ENCODE data around the gene PDE4A.
A peak's percentile ranks its signal among the peaks of the same experiment; 100 is the strongest.

PDE4A gene

GRCh38 chr19:10510301-10510802, 90.0 kb downstream of the PDE4A start:
- DNase-seq (ENCODE audit: low read depth) = peak; percentile 52

DNA sequence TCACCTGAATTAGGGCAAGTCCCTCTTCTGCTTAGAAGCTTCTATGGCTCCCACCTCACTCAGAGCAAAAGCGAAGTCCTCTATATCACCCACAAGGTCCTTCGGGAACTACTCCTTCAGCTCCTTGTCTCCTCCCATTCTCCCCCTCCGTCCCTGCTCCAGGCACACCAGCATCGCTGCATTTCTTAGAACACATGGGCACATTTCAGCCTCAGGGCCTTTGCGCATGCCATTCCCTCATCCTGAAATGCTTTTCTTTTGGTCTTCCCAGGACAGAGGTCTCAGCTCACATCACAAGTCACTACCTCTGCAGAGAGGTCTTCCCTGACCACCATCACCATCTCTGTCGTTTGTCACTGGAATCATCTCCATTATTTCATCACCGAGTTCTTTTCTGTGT, 92.9 kb downstream of the PDE4A start:
- no peak for DNase-seq (ENCODE audit: low read depth)

DNA sequence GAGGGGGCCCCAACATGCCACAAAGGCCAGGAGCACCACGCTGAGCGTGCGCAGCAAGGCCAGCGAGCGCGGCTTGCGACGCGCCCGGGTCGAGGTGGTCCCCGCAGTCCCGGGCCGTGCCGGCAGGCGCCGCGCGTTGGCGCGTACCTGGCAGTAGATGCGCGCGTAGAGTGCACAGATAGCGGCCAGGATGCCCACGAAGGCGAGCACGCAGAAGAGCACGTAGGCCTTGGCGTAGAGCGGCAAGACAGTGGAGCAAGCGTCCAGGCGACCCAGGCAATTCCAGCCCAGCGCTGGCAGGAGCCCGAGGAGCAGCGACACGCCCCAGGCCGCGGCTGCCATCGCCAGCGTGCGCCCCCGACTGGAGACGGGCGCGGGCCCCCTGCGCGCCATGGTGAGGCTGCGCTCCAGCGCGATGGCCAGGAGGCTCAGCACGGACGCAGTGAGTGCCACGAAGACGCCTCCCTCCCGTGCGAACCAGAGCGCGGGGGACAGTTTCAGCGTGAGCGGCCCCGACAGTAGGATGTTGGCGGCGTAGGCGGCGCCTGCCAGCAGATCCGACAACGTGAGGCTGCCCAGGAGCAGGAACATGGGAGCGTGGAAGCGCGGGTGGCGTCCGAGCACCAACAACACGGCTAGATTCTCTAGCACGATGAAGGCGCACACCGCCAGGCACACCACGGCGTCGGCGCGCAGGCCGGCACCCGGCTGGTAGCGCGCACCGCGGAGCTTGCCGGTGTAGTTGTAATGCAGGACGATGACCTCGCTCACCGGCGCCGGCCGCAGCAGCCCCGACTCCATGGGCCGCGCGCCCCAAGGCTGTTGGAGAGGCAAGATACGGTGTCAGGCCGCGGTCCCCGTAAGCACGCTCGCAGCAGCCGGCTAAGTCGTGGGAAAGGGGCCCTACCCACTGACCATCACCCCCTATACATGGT, 94.1 kb downstream of the PDE4A start:
- DNase-seq (ENCODE audit: low read depth) = no peak

DNA sequence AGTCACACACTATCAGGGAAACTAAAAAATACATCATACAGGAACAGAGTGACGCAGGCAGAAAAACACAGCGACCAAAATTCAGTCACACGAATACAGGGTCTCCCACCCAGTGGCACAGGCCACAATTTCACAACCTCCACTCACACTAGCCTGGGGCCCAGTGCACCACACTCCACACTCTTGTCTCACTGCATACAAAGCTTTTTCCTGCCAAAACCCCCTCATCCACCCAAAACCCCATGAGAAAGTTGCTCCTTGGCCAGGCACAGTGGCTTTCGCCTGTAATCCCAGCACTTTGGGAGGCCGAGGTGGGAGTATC, 95.7 kb downstream of the PDE4A start:
- no peak for DNase-seq (ENCODE audit: low read depth)

DNA sequence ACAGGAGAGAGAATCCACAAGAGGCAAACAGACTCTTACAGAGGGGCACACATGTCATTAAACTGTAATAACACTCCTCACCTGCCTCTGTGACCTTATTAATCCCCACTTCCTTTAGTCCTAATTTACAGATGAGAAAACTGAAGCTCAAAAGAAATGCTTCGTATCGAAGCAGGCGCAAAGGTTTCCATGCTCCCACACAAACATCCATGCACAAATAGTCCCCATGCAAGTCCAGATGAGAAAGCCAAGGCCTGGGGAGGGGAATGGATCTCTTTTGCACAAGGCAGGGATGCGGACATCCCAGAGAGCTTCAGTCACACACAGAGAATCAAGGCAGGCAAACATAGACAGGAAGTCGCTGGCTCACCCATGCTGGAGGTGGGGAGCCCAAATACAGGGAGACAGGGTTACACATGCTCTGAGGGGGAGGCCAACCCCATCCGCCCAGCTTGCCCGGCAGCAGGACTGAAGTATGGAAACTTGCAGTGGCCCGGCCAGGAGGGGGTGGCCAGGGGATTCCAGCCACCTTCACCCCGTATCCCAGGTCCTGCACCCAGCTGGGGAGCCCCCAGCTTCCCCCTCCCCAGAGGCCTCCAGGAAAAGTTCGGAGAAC, 96.4 kb downstream of the PDE4A start:
- no peak for DNase-seq (ENCODE audit: low read depth)

GRCh38 chr19:10517361-10517759, 97.0 kb downstream of the PDE4A start, which contains the start of gene S1PR5:
Gene S1PR5, minus strand, starts transcription at chr19:10517447. Its CDS starts 2,436 bp downstream, at chr19:10515011.
- no peak for DNase-seq (ENCODE audit: low read depth)

- no peak for DNase-seq (ENCODE audit: low read depth)
These were observed 97.6 kb downstream of the PDE4A start for GRCh38 chr19:10517760-10518443.

DNA sequence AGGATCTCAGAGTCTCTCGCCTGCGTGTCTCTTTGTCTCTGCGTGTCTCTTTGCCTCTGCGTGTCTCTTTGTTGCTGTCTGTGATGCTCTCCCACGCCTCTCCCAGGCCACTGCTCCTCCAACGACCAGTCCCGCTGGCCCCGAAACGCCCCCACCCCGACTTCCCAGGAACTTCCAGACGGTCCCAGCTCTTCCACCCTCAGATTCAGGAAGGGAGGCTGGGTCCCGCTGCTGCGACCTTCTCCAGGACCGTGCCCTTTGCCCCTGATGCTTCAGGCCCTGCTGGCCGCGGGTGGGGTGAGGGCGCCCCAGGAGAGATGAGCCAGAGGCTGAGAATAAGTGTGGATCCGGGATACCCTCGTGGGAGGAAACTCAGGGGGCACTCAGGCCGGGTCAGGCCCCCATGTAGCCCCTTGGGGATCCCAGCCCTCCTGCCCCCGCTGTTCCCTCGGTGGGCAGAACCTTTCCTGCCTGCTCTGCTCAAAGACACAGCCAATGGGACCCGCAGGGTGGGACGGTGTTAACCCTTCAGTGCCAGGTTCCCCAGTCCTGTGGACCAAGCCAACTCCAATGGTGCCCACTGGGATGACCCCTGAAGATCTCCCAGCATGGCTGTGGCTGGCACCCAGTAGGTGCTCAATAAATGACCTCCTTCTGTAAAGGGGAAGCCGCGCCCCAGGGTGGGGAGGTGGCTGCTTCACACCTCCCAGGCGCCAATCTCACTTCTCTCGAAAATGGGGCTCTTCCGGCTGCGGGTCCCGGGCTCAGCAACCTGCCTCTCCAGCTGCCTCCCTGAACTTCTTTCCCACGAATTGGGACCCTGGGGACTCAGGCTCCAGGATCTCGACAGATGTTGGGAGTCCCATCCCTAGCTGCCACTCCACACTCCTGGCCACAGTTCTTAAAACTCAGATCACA, 98.4 kb downstream of the PDE4A start:
- no peak for DNase-seq (ENCODE audit: low read depth)

Measured in activated T-cell treated with anti-CD3 and anti-CD28 coated beads for 1 hour (primary cell).